Kidney (tissue), 14 donors: ENCODE measurements around the gene INPP4A. TPM values are rescaled to one million over a fixed set of nuclear protein-coding genes. Genes with fewer than 3 reads are reported as not detected.

Experiments
- DNase-seq, 5 donors: peaks; one replicate each; pipeline ENCODE4 v3.0.0-alpha.2; 2013 to 2020
- FAIRE-seq: peaks from 2 replicates; lab custom pipeline; 2012; peaks lifted over from hg19 to GRCh38; lab: Jason Lieb, UNC
- H3K27ac ChIP-seq, 2 donors: one replicate each; pipeline ENCODE4 v1.7.0; 2013; ENCODE audit warnings: low read depth in 2 of 2, low read length in 2 of 2, inconsistent platforms in 1 of 2
- H3K27me3 ChIP-seq: one replicate; pipeline ENCODE4 v1.7.1; 2013; ENCODE audit warnings: low read length, inconsistent platforms; ENCODE audit not compliant: control insufficient read depth, insufficient read depth
- H3K36me3 ChIP-seq, 3 donors: one replicate each; pipeline versions ENCODE4 v1.7.0 to v1.7.1; 2013; ENCODE audit warnings: low read length in 3 of 3, control low read depth in 1 of 3, inconsistent platforms in 1 of 3; ENCODE audit not compliant: insufficient read depth in 3 of 3, control insufficient read depth in 2 of 3
- H3K4me1 ChIP-seq, 3 donors: one replicate each; pipeline versions ENCODE4 v1.7.0 to v1.7.1; 2013; ENCODE audit warnings: low read length in 3 of 3, inconsistent platforms in 1 of 3, low read depth in 1 of 3; ENCODE audit not compliant: control insufficient read depth in 2 of 3, insufficient read depth in 2 of 3
- H3K4me3 ChIP-seq, 3 donors: one replicate each; pipeline versions ENCODE4 v1.7.0 to v1.8.1; 2013; ENCODE audit warnings: low read length in 3 of 3, control low read depth in 1 of 3, inconsistent platforms in 1 of 3
- H3K9ac ChIP-seq, 3 donors: one replicate each; pipeline versions ENCODE4 v1.7.0 to v1.7.1; 2013; ENCODE audit warnings: low read length in 3 of 3, control low read depth in 1 of 3, inconsistent platforms in 1 of 3
- H3K9me3 ChIP-seq, 3 donors: one replicate each; pipeline versions ENCODE4 v1.7.0 to v1.7.1; 2013; ENCODE audit warnings: low read length in 3 of 3, control low read depth in 1 of 3, inconsistent platforms in 1 of 3; ENCODE audit not compliant: control insufficient read depth in 2 of 3, insufficient read depth in 1 of 3
- CTCF ChIP-seq: IDR thresholded peaks from 3 replicates; pipeline ENCODE4 v1.5.1; 2012; ENCODE audit warnings: mild to moderate bottlenecking, moderate library complexity, borderline replicate concordance; ENCODE audit not compliant: insufficient read depth; ENCODE audit errors: extremely low read depth
- intact Hi-C: fragments of 100-400 bp; cut with DNase I; formaldehyde crosslinking; loops from one replicate; pipeline ENCODE4 v1.11.1; 2022
- polyA plus RNA-seq: library from polyadenylated mRNA; stranded (reverse); fragments of 350-450 nt; fragmentation: Illumina TruSeq; extraction: RNeasy Lipid Tissue Mini Kit (QIAGEN cat#74804); gene quantifications from one replicate; pipeline ENCODE4 v1.2.3, GENCODE V29; 2014; ENCODE audit warnings: low read depth, low replicate concordance; ENCODE audit not compliant: insufficient read depth
- total RNA-seq: library from RNA; stranded (reverse); fragmentation: NEBNext Ultra II Directional; extraction: Animal tissue kit (Norgen Biotek cat#: 25700); gene quantifications from one replicate; pipeline ENCODE4 v1.2.1, GENCODE V29; 2021
- donor health status: control.
- donor health status: control.
- donor health status: control.
- donor health status: control.
- donor health status: control.
- donor health status: DM: yes; HTN: yes; CAD: no.
- donor health status: Normal renal cell carcinoma (clear cell type).

Gene INPP4A
- total and polyA plus RNA-seq, 2 donors from 2014 or later = 4.1 to 27.9 TPM

GRCh38 chr2:98507891-98508708 is 63.4 kb downstream of the INPP4A start:
- H3K36me3 ChIP-seq = peaks cover 0 to 2% (median 0%) of the 10 kb centered on the region in 3 donors
- H3K27me3 ChIP-seq = no peaks in the 10 kb centered on the region
- DNase-seq (peak in 1 of 5 donors; percentile 83), FAIRE-seq (no peak)
- H3K27ac ChIP-seq = peak overlapping the region in 1 of 2 donors; percentile 48
- no peak for TF ChIP-seq CTCF
- intact Hi-C loops = no loop called here
- no peak overlapping the region for H3K4me3 ChIP-seq
- H3K9me3 ChIP-seq = no peaks in the 10 kb centered on the region
- H3K9ac ChIP-seq = no peak overlapping the region
- H3K4me1 ChIP-seq = peaks cover 0 to 17% (median 0%) of the 10 kb centered on the region in 3 donors

GRCh38 chr2:98508709-98509066 is 64.0 kb downstream of the INPP4A start:
- Histone ChIP-seq H3K4me1 (peaks cover 0 to 12% (median 0%) of the 10 kb centered on the region in 3 donors), H3K27ac (peak overlapping the region in 1 of 2 donors; percentile 48), H3K9me3 (no peaks in the 10 kb centered on the region), H3K27me3 (no peaks in the 10 kb centered on the region), H3K4me3 (no peak overlapping the region), H3K36me3 (peaks cover 0 to under 1% (median 0%) of the 10 kb centered on the region in 3 donors), H3K9ac (no peak overlapping the region)
- intact Hi-C loops = no loop called here
- TF ChIP-seq CTCF = no peak
- FAIRE-seq = no peak
- peak in 1 of 5 donors; percentile 82 for DNase-seq

GRCh38 chr2:98509542-98510321 is 65.1 kb downstream of the INPP4A start:
- no peak for TF ChIP-seq CTCF
- Histone ChIP-seq H3K36me3 (no peaks in the 10 kb centered on the region), H3K9me3 (no peaks in the 10 kb centered on the region), H3K4me3 (no peak overlapping the region), H3K4me1 (peaks cover 0 to 10% (median 3%) of the 10 kb centered on the region in 3 donors), H3K9ac (no peak overlapping the region), H3K27ac (no peak overlapping the region), H3K27me3 (no peaks in the 10 kb centered on the region)
- intact Hi-C loops = loop anchor here (10.0 kb wide), 1 partner anchor 95 kb away; no protein-coding TSS in a partner anchor
- no peak for FAIRE-seq
- DNase-seq = no peak
